Fibroblast of lung (primary cell): ENCODE data around the gene EPO. TPM values are rescaled to one million over a fixed set of nuclear protein-coding genes. Genes with fewer than 3 reads are reported as not detected.

Source experiments
- DNase-seq, 2 donors: peaks; one replicate each; pipeline versions ENCODE4 v3.0.0 to v3.0.0-alpha.2; 2010; ENCODE audit warnings: low read depth in 2 of 2
- H2AFZ ChIP-seq: 2 replicates; pipeline ENCODE4 v1.5.1; 2012; ENCODE audit warnings: low read length, control low read depth, inconsistent platforms
- H3K27ac ChIP-seq: 2 replicates; pipeline ENCODE4 v1.5.1; 2011; ENCODE audit warnings: low read length, control low read depth; ENCODE audit not compliant: insufficient read depth
- H3K27me3 ChIP-seq: 2 replicates; pipeline ENCODE4 v1.5.1; 2011; ENCODE audit warnings: mild to moderate bottlenecking, low read length; ENCODE audit not compliant: control insufficient read depth, insufficient read depth
- H3K36me3 ChIP-seq: 2 replicates; pipeline ENCODE4 v1.5.1; 2011; ENCODE audit warnings: low read length; ENCODE audit not compliant: control insufficient read depth, insufficient read depth
- H3K4me1 ChIP-seq: 2 replicates; pipeline ENCODE4 v1.5.1; 2011; ENCODE audit warnings: low read length; ENCODE audit not compliant: control insufficient read depth, insufficient read depth; ENCODE audit errors: extremely low read depth
- H3K4me2 ChIP-seq: 2 replicates; pipeline ENCODE4 v1.5.1; 2011; ENCODE audit warnings: low read length, control low read depth; ENCODE audit not compliant: insufficient read depth; ENCODE audit errors: extremely low read depth
- H3K4me3 ChIP-seq, 4 experiments: fragments of 200-600 bp in 1 of 4; sonication (generic) in 1 of 4; replicated peaks in 1 of 4; 2 replicates each; pipeline ENCODE4 v1.5.1; 2011 to 2016; ENCODE audit warnings: low read length in 4 of 4, low read depth in 3 of 4, mild to moderate bottlenecking in 3 of 4, control low read depth in 2 of 4, inconsistent platforms in 1 of 4, mixed read lengths in 1 of 4; ENCODE audit not compliant: insufficient read depth in 1 of 4; ENCODE audit errors: control extremely low read depth in 1 of 4
- H3K79me2 ChIP-seq: 2 replicates; pipeline ENCODE4 v1.5.1; 2012; ENCODE audit warnings: mild to moderate bottlenecking, low read length, inconsistent platforms; ENCODE audit not compliant: control insufficient read depth, insufficient read depth
- H3K9ac ChIP-seq: 2 replicates; pipeline ENCODE4 v1.5.1; 2011; ENCODE audit warnings: mild to moderate bottlenecking, low read length, control low read depth; ENCODE audit not compliant: insufficient read depth
- H3K9me3 ChIP-seq: 2 replicates; pipeline ENCODE4 v1.5.1; 2012; ENCODE audit warnings: low read depth, low read length; ENCODE audit not compliant: control insufficient read depth, insufficient read depth
- H4K20me1 ChIP-seq: 2 replicates; pipeline ENCODE4 v1.5.1; 2011; ENCODE audit warnings: low read length; ENCODE audit not compliant: control insufficient read depth, insufficient read depth; ENCODE audit errors: extremely low read depth
- CTCF ChIP-seq, 2 donors: IDR thresholded peaks in 1 of 2; conservative IDR thresholded peaks in 1 of 2; 1 replicate in 1 of 2; 2 replicates in 1 of 2; pipeline ENCODE4 v1.5.1; 2011 to 2012; ENCODE audit warnings: low read length in 2 of 2, control low read depth in 1 of 2, inconsistent platforms in 1 of 2, low read depth in 1 of 2, mild to moderate bottlenecking in 1 of 2
- EZH2 ChIP-seq: IDR thresholded peaks from 2 replicates; pipeline ENCODE4 v1.5.1; 2012; ENCODE audit warnings: low read length, control low read depth, mild to moderate bottlenecking; ENCODE audit errors: missing control alignments
- polyA plus RNA-seq, 2 donors: library from polyadenylated mRNA; depleted of rRNA in 1 of 2; stranded (reverse) in 1 of 2; unstranded in 1 of 2; fragments of >200 nt; gene quantifications; 2 replicates each; pipeline ENCODE4 v1.2.1, GENCODE V29; 2011 to 2012; ENCODE audit warnings: missing spikeins in 1 of 2
- total RNA-seq: library from RNA; depleted of rRNA; stranded (reverse); fragments of >200 nt; gene quantifications from 2 replicates; pipeline ENCODE4 v1.2.1, GENCODE V29; 2014

The EPO gene
- total and polyA plus RNA-seq, 2 donors (not counting 1 experiment from before 2014, with no cell fraction given) = not detected

GRCh38 chr7:100673942-100674410 is 46.3 kb upstream of the EPO start:
- Histone ChIP-seq H3K4me2 (peak overlapping the region; percentile 62), H3K36me3 (peaks cover 17% of the 10 kb centered on the region), H3K4me3 (peak overlapping the region; percentile 67 to 92 (median 78)), H3K9me3 (no peaks in the 10 kb centered on the region), H3K27ac (peak overlapping the region; percentile 92), H3K27me3 (no peaks in the 10 kb centered on the region), H2AFZ (no peak overlapping the region), H4K20me1 (no peaks in the 10 kb centered on the region), H3K4me1 (no peaks in the 10 kb centered on the region), H3K9ac (peak overlapping the region; percentile 80), H3K79me2 (peaks cover 40% of the 10 kb centered on the region)
- peak in 1 of 2 donors; percentile 39 for DNase-seq
- TF ChIP-seq CTCF (conservative IDR thresholded peaks at IDR 0.05 in 1 of 2, IDR thresholded peaks at IDR 0.05 in 1 of 2; ENCODE audit: low read depth in 1 of 2, low read length in 2 of 2) = no peak

GRCh38 chr7:100674411-100675104 is 45.7 kb upstream of the EPO start:
- Histone ChIP-seq H2AFZ (no peak overlapping the region), H3K27ac (peak overlapping the region; percentile 92), H4K20me1 (no peaks in the 10 kb centered on the region)

GRCh38 chr7:100675105-100675451 is 45.2 kb upstream of the EPO start:
- no peaks in the 10 kb centered on the region for H3K4me1 ChIP-seq
- H3K27ac ChIP-seq = peak overlapping the region; percentile 34
- DNase-seq = no peak
- no peaks in the 10 kb centered on the region for H3K27me3 ChIP-seq
- no peaks in the 10 kb centered on the region for H4K20me1 ChIP-seq
- no peak overlapping the region for H2AFZ ChIP-seq
- TF ChIP-seq CTCF (conservative IDR thresholded peaks at IDR 0.05 in 1 of 2, IDR thresholded peaks at IDR 0.05 in 1 of 2; ENCODE audit: low read depth in 1 of 2, low read length in 2 of 2) = no peak
- TF ChIP-seq EZH2 = no peak
- peaks cover 40% of the 10 kb centered on the region for H3K79me2 ChIP-seq
- H3K4me3 ChIP-seq = peak overlapping the region; percentile 67 to 92 (median 78)
- H3K4me2 ChIP-seq = no peak overlapping the region
- peaks cover 19% of the 10 kb centered on the region for H3K36me3 ChIP-seq
- no peaks in the 10 kb centered on the region for H3K9me3 ChIP-seq
- H3K9ac ChIP-seq = peak overlapping the region; percentile 41

More at GRCh38 chr7:100674411-100675104, 45.7 kb upstream of the EPO start:
- H3K79me2 ChIP-seq = peaks cover 40% of the 10 kb centered on the region
- no peak for TF ChIP-seq EZH2
- TF ChIP-seq CTCF (conservative IDR thresholded peaks at IDR 0.05 in 1 of 2, IDR thresholded peaks at IDR 0.05 in 1 of 2; ENCODE audit: low read depth in 1 of 2, low read length in 2 of 2) = no peak
- H3K27me3 ChIP-seq = no peaks in the 10 kb centered on the region
- no peak for DNase-seq
- H3K9me3 ChIP-seq = no peaks in the 10 kb centered on the region
- peak overlapping the region; percentile 67 to 92 (median 78) for H3K4me3 ChIP-seq
- peak overlapping the region; percentile 62 for H3K4me2 ChIP-seq
- peak overlapping the region; percentile 41 for H3K9ac ChIP-seq
- peaks cover 19% of the 10 kb centered on the region for H3K36me3 ChIP-seq
- no peaks in the 10 kb centered on the region for H3K4me1 ChIP-seq
